ENCODE data around the gene ATF6. TPM values are rescaled to one million over a fixed set of nuclear protein-coding genes. Genes with fewer than 3 reads are reported as not detected.

The ATF6 gene
- total RNA-seq, 1 donor from 2014 or later, result 21.1 TPM

GRCh38 chr1:161950377-161950776, 184.3 kb downstream of the ATF6 start:
- Histone ChIP-seq H3K27me3 (no peaks in the 10 kb centered on the region), H3K4me3 (no peak overlapping the region), H3K4me1 (peaks cover 37% of the 10 kb centered on the region), H3K36me3 (no peaks in the 10 kb centered on the region), H3K27ac (peak overlapping the region; percentile 6), H3K9me3 (no peaks in the 10 kb centered on the region)
- TF ChIP-seq POLR2AphosphoS5 (IDR thresholded peaks at IDR 0.05; ENCODE audit: insufficient read depth in 1 of 2, low read depth in 1 of 2) (no peak), POLR2A (IDR thresholded peaks at IDR 0.05) (no peak)
- TF ChIP-seq, protein P1, sequence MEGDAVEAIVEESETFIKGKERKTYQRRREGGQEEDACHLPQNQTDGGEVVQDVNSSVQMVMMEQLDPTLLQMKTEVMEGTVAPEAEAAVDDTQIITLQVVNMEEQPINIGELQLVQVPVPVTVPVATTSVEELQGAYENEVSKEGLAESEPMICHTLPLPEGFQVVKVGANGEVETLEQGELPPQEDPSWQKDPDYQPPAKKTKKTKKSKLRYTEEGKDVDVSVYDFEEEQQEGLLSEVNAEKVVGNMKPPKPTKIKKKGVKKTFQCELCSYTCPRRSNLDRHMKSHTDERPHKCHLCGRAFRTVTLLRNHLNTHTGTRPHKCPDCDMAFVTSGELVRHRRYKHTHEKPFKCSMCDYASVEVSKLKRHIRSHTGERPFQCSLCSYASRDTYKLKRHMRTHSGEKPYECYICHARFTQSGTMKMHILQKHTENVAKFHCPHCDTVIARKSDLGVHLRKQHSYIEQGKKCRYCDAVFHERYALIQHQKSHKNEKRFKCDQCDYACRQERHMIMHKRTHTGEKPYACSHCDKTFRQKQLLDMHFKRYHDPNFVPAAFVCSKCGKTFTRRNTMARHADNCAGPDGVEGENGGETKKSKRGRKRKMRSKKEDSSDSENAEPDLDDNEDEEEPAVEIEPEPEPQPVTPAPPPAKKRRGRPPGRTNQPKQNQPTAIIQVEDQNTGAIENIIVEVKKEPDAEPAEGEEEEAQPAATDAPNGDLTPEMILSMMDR (IDR thresholded peaks at IDR 0.05), result no peak
- DNase-seq (ENCODE audit: extremely low spot score in 2 of 2), result no peak
- intact Hi-C loops (cut with DNase I), result loop anchor here (10.0 kb wide), 1 partner anchor 74 kb away; the partner anchor contains the start of gene OLFML2B

DNA sequence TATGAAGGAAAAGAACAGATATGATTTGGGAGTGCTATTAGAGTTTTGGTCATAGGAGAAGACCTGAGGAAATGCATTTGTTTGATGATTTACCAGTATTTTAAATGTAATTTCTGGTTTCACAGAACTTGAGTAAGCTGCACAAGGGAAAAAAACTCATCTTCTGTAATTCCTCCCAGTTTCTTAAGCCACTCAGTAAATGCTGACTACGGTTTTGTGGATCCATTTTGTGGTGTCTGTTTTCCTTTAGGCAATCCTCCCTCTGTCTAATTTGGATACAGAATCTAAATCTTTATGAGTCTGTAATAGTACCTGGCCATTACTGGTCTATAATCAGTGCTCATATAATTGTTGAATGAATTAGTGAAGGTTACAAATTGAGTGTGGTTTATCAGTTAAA, 185.5 kb downstream of the ATF6 start:
- Histone ChIP-seq H3K4me1 (peaks cover 37% of the 10 kb centered on the region), H3K27me3 (no peaks in the 10 kb centered on the region), H3K27ac (no peak overlapping the region), H3K4me3 (no peak overlapping the region), H3K36me3 (no peaks in the 10 kb centered on the region), H3K9me3 (no peaks in the 10 kb centered on the region)
- intact Hi-C loops (cut with DNase I), result loop anchor here (10.0 kb wide), 1 partner anchor 73 kb away; the partner anchor contains the start of gene OLFML2B
- TF ChIP-seq POLR2A (IDR thresholded peaks at IDR 0.05), result no peak
- no peak for TF ChIP-seq POLR2AphosphoS5 (IDR thresholded peaks at IDR 0.05; ENCODE audit: insufficient read depth in 1 of 2, low read depth in 1 of 2)
- TF ChIP-seq, protein P1 (IDR thresholded peaks at IDR 0.05), result no peak
- no peak for DNase-seq (ENCODE audit: extremely low spot score in 2 of 2)

DNA sequence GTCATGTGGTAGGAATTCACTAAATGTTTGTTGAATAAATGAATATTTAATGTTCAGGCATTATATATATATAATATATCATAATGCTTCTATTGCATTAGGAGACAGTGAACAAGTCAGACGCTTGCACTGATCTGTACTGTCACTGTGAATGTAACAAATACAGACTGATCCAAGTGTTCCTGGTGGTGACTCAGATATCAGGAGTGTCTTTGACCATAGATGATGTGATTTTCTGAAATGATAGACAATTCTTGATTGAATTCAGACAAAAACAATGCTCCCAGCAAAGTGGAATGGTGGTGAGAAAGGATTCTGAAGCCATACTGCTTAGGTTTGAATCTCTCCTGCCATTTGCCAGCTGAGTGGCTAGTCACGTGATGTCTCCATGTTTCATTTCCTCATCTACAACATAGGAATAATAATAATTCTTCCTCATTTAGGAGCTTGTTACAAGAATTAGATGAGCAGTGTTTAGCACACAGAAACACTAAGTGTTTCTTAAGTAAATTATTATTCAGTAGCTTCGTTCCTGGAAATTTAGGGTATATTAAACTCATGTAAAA, 186.6 kb downstream of the ATF6 start:
- H3K36me3 ChIP-seq, result no peaks in the 10 kb centered on the region
- no peak overlapping the region for H3K4me3 ChIP-seq
- no peak overlapping the region for H3K27ac ChIP-seq
- no peak for DNase-seq (ENCODE audit: extremely low spot score in 2 of 2)
- TF ChIP-seq POLR2AphosphoS5 (IDR thresholded peaks at IDR 0.05; ENCODE audit: insufficient read depth in 1 of 2, low read depth in 1 of 2) (no peak), POLR2A (IDR thresholded peaks at IDR 0.05) (no peak)
- TF ChIP-seq, protein P1 (IDR thresholded peaks at IDR 0.05), result no peak
- H3K9me3 ChIP-seq, result no peaks in the 10 kb centered on the region
- no peaks in the 10 kb centered on the region for H3K27me3 ChIP-seq
- intact Hi-C loops (cut with DNase I), result loop anchor here (10.0 kb wide), 1 partner anchor 72 kb away; the partner anchor contains the start of gene OLFML2B
- peaks cover 37% of the 10 kb centered on the region for H3K4me1 ChIP-seq

- H3K4me1 ChIP-seq, result peaks cover 37% of the 10 kb centered on the region
- H3K4me3 ChIP-seq, result no peak overlapping the region
- no peak for DNase-seq (ENCODE audit: extremely low spot score in 2 of 2)
- no peak overlapping the region for H3K27ac ChIP-seq
- H3K27me3 ChIP-seq, result no peaks in the 10 kb centered on the region
- intact Hi-C loops (cut with DNase I), result loop anchor here (10.0 kb wide), 1 partner anchor 71 kb away; the partner anchor contains the start of gene OLFML2B
- TF ChIP-seq, protein P1 (IDR thresholded peaks at IDR 0.05), result no peak
- TF ChIP-seq POLR2A (IDR thresholded peaks at IDR 0.05) (no peak), POLR2AphosphoS5 (IDR thresholded peaks at IDR 0.05; ENCODE audit: insufficient read depth in 1 of 2, low read depth in 1 of 2) (no peak)
- no peaks in the 10 kb centered on the region for H3K36me3 ChIP-seq
- H3K9me3 ChIP-seq, result no peaks in the 10 kb centered on the region
These were observed 187.3 kb downstream of the ATF6 start for GRCh38 chr1:161953256-161953920.

- no peaks in the 10 kb centered on the region for H3K9me3 ChIP-seq
- TF ChIP-seq, protein P1 (IDR thresholded peaks at IDR 0.05), result no peak
- TF ChIP-seq POLR2A (IDR thresholded peaks at IDR 0.05) (no peak), POLR2AphosphoS5 (IDR thresholded peaks at IDR 0.05; ENCODE audit: insufficient read depth in 1 of 2, low read depth in 1 of 2) (no peak)
- H3K4me1 ChIP-seq, result peaks cover 30% of the 10 kb centered on the region
- H3K27ac ChIP-seq, result no peak overlapping the region
- intact Hi-C loops (cut with DNase I), result loop anchor here (10.0 kb wide), 1 partner anchor 71 kb away; the partner anchor contains the start of gene OLFML2B
- H3K4me3 ChIP-seq, result no peak overlapping the region
- DNase-seq (ENCODE audit: extremely low spot score in 2 of 2), result no peak
- H3K36me3 ChIP-seq, result no peaks in the 10 kb centered on the region
- H3K27me3 ChIP-seq, result no peaks in the 10 kb centered on the region
These were observed 187.9 kb downstream of the ATF6 start for GRCh38 chr1:161954050-161954449.
